MG63 (cell line): ENCODE measurements around the gene VPS52. TPM values are rescaled to one million over a fixed set of nuclear protein-coding genes. Genes with fewer than 3 reads are reported as not detected.

Experiments used
- DNase-seq: peaks from one replicate; pipeline ENCODE4 v3.0.0-alpha.2; 2020
- H3K27me3 ChIP-seq: fragments of 250-450 bp; sonication (Bioruptor Pico); 2 replicates; pipeline ENCODE4 v1.5.1; 2020; ENCODE audit warnings: mild to moderate bottlenecking, moderate library complexity
- H3K36me3 ChIP-seq: fragments of 250-450 bp; sonication (Bioruptor Pico); 2 replicates; pipeline ENCODE4 v1.5.1; 2020; ENCODE audit warnings: mild to moderate bottlenecking, moderate library complexity
- H3K4me3 ChIP-seq: fragments of 250-450 bp; sonication (Bioruptor Pico); 2 replicates; pipeline ENCODE4 v1.5.1; 2020; ENCODE audit warnings: mild to moderate bottlenecking, moderate library complexity
- H3K9me3 ChIP-seq: fragments of 250-450 bp; sonication (Bioruptor Pico); 2 replicates; pipeline ENCODE4 v1.5.1; 2020; ENCODE audit warnings: mild to moderate bottlenecking, moderate library complexity
- total RNA-seq: library from RNA; depleted of rRNA; stranded (reverse); fragments of >200 nt; shearing (Covaris generic); gene quantifications from 2 replicates; pipeline ENCODE4 v1.2.3, GENCODE V29; 2014; ENCODE audit warnings: low replicate concordance

Gene VPS52
- total RNA-seq, 1 experiment from 2014 or later: 47.4 TPM

- H3K9me3 ChIP-seq: no peaks in the 10 kb centered on the region
- H3K36me3 ChIP-seq: peaks cover 27% of the 10 kb centered on the region
- DNase-seq: no peak
- peaks cover 2% of the 10 kb centered on the region; the same call in 1 of the 2 replicates for H3K27me3 ChIP-seq
- H3K4me3 ChIP-seq: no peak overlapping the region
These were observed 59.8 kb downstream of the VPS52 start for GRCh38 chr6:33211666-33212422.

DNA sequence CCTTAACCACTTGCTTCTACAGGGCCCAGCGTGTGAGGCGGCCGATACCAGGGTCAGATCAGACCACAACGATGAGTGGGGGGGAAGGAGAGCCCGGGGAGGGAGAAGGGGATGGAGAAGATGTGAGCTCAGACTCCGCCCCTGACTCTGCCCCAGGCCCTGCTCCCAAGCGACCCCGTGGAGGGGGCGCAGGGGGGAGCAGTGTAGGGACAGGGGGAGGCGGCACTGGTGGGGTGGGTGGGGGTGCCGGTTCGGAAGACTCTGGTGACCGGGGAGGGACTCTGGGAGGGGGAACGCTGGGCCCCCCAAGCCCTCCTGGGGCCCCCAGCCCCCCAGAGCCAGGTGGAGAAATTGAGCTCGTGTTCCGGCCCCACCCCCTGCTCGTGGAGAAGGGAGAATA lies 60.5 kb downstream of the VPS52 start:
- Histone ChIP-seq H3K4me3 (no peak overlapping the region), H3K36me3 (peaks cover 27% of the 10 kb centered on the region), H3K27me3 (peaks cover 2% of the 10 kb centered on the region; the same call in 1 of the 2 replicates), H3K9me3 (no peaks in the 10 kb centered on the region)
- DNase-seq: no peak

- Histone ChIP-seq H3K27me3 (peaks cover 2% of the 10 kb centered on the region; the same call in 1 of the 2 replicates), H3K9me3 (no peaks in the 10 kb centered on the region), H3K36me3 (peaks cover 36% of the 10 kb centered on the region), H3K4me3 (no peak overlapping the region)
- DNase-seq: no peak
These were observed 61.8 kb downstream of the VPS52 start for GRCh38 chr6:33209856-33210255.

DNA sequence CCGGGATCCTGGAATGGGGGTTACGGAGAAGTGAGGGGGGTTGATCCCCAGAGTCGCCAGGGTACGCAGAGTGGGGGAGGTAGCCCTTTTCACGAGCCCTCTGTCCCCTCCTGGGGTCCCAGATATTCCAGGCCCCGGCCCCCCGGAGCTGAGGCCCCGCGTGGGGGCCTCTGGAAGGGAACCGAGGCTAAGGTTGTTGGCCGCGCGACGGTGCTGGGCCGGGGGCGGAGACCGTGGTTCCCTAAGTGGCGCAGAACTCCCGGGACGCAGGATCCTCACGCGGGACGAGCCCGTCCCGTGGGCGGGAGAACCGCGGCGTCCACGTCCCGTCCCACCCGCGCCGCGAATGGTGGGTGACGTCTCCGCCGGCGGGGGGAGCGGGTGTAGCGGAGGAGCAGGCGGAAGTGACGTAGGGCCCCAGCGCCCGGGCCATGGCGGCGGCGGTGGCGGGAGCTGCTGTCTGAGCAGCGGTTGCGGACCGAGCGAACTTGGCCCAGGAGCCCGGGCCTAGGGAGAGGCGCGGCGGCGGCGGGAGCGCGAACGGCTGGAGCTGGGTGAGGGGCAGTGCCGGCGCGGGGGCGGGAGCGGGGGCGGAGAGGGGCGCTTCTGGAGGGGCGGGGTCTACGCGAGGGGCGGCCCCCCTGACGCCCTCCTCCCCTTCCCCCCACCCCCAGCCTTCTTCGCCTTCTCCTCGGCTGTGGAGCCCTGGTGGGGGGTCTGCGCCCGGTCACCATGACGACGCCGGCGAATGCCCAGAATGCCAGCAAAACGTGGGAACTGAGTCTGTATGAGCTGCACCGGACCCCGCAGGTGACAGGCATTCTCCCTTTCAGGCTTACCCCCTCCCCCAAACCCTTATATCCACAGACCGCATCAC lies 63.3 kb downstream of the VPS52 start, which contains the start of gene RING1:
Gene RING1 (plus strand): TSS at position 410 of the 877 bp plus-strand sequence. CDS start 323 bp downstream, at position 733.
- Histone ChIP-seq H3K36me3 (peaks cover 51% of the 10 kb centered on the region), H3K9me3 (no peaks in the 10 kb centered on the region), H3K4me3 (peak within 1 kb of the TSS; percentile 98), H3K27me3 (no peaks in the 10 kb centered on the region)
- DNase-seq: peak; percentile 97

DNA sequence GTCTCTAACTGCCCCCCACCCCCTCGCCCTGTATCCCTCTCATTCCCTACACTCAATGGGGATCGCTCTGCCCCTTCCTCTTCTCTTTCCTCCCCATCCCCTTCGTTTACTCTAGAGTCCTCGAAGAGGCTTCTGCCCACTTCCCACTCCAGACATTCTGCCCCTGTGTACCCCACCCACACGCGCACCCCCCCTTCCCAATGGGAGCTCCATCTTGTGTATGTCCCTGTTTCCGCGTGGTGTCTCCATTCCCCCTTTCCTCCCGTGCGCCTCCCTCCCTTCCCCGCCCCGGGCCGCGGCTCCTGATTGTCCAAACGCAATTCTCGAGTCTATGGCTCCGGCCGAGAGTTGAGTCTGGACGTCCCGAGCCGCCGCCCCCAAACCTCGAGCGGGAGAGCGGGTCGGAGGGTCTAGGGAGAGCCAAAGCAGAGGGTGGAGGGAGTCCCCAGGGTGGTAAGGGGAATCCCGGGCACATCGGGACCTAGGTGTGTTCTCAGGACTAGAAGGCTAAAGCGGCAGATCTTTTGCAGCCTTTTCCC lies 64.1 kb downstream of the VPS52 start:
- DNase-seq: peak; percentile 88
- Histone ChIP-seq H3K9me3 (no peaks in the 10 kb centered on the region), H3K27me3 (no peaks in the 10 kb centered on the region), H3K36me3 (peaks cover 58% of the 10 kb centered on the region), H3K4me3 (peak overlapping the region; percentile 98)

DNA sequence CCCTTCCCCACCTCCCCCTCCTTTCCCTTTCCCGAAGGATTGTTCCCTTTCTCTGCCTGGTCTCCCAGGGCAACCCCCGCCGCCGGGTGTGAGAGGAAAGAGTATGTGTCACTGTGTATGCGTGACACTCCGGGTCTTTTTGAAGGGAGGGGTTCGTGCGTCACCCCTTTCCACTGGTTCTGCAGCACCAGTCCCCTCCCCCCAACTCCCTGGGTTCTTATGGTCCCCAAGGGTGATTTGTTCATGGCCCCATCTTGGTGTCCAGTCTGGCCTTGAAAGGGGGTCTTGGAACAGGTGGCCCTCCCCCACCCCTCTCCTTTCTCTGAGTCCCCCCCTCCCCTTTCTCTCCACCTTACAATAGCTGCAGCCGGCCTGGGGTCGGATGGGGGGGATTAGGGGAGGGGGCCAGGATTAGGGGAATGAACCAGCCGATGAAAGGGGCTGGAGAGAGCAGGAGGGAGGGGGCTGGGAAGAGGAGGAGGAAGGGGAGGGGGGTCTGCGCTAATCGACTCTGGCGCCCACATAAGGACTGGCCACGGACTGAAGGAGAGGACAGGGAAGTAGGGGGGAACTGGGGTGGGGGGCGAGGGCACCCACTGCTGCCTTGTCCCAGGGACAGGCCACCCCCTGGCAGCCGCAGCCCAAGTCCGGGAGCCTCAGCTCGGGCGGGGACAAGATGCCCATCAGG lies 64.7 kb downstream of the VPS52 start:
- peak overlapping the region; percentile 98 for H3K4me3 ChIP-seq
- DNase-seq: peak; percentile 78
- no peaks in the 10 kb centered on the region for H3K27me3 ChIP-seq
- no peaks in the 10 kb centered on the region for H3K9me3 ChIP-seq
- H3K36me3 ChIP-seq: peaks cover 64% of the 10 kb centered on the region

GRCh38 chr6:33206027-33206863 lies 65.4 kb downstream of the VPS52 start:
- Histone ChIP-seq H3K36me3 (peaks cover 72% of the 10 kb centered on the region), H3K9me3 (no peaks in the 10 kb centered on the region), H3K27me3 (no peaks in the 10 kb centered on the region), H3K4me3 (peak overlapping the region; percentile 98)
- no peak for DNase-seq

DNA sequence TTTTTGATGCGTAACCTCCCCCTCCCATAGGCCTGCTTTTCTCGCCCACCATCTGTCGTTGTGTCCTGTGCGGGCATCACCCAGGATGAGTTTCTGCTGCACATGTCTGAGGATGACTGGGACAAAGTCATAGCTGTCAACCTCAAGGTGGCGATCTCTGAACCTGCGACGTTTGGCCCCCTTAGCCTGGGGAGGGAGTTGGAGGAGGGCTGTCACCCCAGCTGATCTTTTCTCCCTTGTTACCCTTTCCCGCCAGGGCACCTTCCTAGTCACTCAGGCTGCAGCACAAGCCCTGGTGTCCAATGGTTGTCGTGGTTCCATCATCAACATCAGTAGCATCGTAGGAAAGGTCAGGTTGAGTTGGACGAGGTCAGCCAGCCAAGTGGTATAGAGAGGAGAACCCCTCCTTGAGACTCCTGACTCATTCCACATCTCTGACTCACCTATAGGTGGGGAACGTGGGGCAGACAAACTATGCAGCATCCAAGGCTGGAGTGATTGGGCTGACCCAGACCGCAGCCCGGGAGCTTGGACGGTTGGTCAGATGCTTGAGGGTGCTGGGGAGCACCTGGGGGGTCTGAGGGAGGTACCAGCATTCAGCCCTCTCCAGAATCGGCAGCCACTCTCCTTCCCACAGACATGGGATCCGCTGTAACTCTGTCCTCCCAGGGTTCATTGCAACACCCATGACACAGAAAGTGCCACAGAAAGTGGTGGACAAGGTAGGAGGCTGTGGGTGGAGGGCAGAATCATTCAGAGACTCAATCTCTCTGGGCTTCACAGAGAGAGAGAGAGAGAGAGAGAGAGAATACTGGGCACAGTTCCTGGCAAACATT lies 66.3 kb downstream of the VPS52 start:
- Histone ChIP-seq H3K9me3 (no peaks in the 10 kb centered on the region), H3K4me3 (no peak overlapping the region), H3K36me3 (peaks cover 70% of the 10 kb centered on the region), H3K27me3 (no peaks in the 10 kb centered on the region)
- DNase-seq: peak; percentile 58

DNA sequence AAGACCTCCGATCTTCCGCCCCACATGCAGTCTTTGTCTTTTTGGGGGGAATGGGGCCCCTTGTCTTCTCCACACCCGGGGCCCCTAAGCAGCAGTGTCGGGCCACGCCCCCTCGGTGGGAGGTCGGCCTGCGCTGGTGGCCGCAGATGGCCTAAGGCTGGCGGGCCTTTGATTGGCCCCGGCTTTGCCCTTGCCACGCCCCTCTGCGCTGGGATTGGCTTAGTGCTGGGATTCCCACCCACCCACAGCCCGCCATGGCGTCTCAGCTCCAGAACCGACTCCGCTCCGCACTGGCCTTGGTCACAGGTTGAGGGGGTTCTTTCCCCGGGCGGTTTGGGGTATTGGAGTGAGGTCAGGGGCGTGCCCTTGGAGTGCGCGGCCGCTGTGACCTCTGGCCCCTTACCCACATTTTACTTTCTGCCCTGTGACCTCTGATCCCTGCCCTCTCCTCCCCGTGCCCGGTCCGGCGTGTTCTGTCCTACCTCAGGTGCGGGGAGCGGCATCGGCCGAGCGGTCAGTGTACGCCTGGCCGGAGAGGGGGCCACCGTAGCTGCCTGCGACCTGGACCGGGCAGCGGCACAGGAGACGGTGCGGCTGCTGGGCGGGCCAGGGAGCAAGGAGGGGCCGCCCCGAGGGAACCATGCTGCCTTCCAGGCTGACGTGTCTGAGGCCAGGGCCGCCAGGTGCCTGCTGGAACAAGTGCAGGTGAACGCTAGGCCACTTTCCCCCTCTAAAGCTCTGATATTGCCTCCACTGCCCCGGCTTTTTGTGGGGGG lies 67.1 kb downstream of the VPS52 start, which contains the start of gene HSD17B8:
Gene HSD17B8 (plus strand): TSS at position 241 of the 776 bp plus-strand sequence. CDS start 14 bp downstream, at position 255.
- Histone ChIP-seq H3K36me3 (peaks cover 67% of the 10 kb centered on the region), H3K27me3 (no peaks in the 10 kb centered on the region), H3K4me3 (no peak within 1 kb of the TSS), H3K9me3 (no peaks in the 10 kb centered on the region)
- no peak for DNase-seq

DNA sequence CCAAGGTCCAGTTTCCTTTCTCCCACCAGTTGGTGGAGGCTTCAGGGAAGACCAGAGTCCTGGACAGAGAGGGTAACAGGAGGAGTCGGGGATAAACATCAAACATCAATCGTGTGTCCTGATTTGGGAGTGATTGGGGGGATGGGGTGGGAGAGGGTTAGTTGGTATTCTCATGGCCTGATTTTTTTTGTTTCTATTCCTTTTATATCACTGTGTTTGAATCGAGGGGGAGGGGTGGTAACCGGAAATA lies 67.6 kb downstream of the VPS52 start:
- Histone ChIP-seq H3K27me3 (no peaks in the 10 kb centered on the region), H3K4me3 (no peak overlapping the region)
- no peak for DNase-seq

DNA sequence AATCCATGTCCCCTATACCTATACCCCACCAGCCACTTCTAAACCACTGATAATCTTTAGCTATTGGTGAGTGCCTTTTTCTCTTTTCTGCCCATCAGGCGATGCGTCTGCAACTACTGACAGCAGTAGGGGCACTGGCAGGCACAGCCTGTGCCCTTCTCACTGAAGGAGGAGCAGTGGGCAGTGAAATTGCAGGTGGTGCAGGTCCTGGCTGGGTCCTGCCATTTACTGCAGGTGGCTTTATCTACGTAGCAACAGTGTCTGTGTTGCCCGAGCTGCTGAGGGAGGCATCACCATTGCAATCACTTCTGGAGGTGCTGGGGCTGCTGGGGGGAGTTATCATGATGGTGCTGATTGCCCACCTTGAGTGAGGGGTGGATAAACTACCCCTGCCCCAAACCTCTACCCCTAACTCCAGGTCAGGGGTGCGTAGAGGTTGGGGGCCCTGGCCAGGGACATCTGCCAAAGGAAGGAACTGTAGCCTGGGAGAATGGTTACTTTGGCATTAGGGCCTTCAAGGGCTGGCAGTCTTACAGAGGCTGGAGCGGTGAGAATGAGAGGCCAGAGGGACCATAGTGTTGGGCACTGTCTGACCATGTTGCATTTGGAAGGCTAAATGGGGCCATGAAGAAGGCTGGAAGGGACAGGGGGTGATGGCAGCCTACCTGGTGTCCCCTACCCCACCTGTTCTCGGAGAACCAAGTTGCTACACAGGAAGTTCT lies 68.1 kb downstream of the VPS52 start:
- Histone ChIP-seq H3K36me3 (peaks cover 61% of the 10 kb centered on the region), H3K4me3 (no peak overlapping the region), H3K27me3 (no peaks in the 10 kb centered on the region), H3K9me3 (no peaks in the 10 kb centered on the region)
- no peak for DNase-seq

More for the DNA sequence above, 67.6 kb downstream of the VPS52 start:
- no peaks in the 10 kb centered on the region for H3K9me3 ChIP-seq
- H3K36me3 ChIP-seq: peaks cover 65% of the 10 kb centered on the region

DNA sequence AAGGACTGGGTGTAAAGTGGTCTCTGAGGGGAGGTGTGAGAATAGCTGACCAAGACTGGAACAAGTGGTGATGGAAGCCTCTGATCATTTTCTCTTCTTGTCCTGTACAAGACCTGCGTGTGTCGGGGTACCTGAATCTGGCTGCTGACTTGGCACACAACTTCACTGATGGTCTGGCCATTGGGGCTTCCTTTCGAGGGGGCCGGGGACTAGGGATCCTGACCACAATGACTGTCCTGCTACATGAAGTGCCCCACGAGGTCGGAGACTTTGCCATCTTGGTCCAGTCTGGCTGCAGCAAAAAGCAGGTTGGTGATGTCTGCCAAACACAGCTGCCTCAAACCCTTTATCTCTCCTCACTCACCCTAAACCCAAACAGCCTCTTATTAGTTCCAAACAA lies 68.9 kb downstream of the VPS52 start:
- Histone ChIP-seq H3K9me3 (no peaks in the 10 kb centered on the region), H3K27me3 (no peaks in the 10 kb centered on the region), H3K4me3 (no peak overlapping the region), H3K36me3 (peaks cover 65% of the 10 kb centered on the region)
- DNase-seq: no peak

DNA sequence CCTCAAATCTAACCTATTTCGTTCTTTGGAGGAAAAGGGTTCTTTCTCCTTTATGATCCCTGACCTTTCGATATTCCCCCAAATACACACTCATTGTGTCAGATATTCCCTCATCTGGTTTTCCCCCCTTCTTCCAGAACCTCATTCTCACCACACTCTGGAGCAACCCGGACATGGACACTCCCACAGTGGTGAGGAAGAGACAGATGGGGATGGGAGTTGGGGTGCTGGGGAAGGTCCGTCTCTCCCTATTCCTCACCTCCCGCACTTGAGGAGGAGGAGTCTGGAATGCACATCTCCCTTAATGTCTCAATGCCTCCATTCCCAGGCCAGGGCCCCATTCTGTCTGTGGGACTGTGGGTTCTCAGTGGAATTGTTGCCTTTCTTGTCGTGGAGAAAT lies 69.7 kb downstream of the VPS52 start:
- H3K27me3 ChIP-seq: no peaks in the 10 kb centered on the region
- no peaks in the 10 kb centered on the region for H3K9me3 ChIP-seq
- DNase-seq: no peak
- H3K4me3 ChIP-seq: peak overlapping the region; percentile 96
- H3K36me3 ChIP-seq: peaks cover 74% of the 10 kb centered on the region

DNA sequence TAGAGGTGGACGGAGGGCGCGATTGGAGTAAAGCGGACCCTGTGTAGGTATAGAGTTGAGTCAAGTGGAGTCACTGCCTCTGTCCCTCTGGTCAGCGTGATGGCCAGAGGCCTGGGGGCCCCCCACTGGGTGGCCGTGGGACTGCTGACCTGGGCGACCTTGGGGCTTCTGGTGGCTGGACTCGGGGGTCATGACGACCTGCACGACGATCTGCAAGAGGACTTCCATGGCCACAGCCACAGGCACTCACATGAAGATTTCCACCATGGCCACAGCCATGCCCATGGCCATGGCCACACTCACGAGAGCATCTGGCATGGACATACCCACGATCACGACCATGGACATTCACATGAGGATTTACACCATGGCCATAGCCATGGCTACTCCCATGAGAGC lies 70.5 kb downstream of the VPS52 start:
- H3K4me3 ChIP-seq: peak overlapping the region; percentile 96
- no peaks in the 10 kb centered on the region for H3K27me3 ChIP-seq
- peak; percentile 56 for DNase-seq
- H3K36me3 ChIP-seq: peaks cover 81% of the 10 kb centered on the region
- no peaks in the 10 kb centered on the region for H3K9me3 ChIP-seq
